GM18858 (cell line): ENCODE results near the gene MMP24OS.

Source experiments
- ATAC-seq: cut with Tn5 transposase; IDR thresholded peaks from one replicate; pipeline ENCODE4 v1.9.1; 2021; ENCODE audit not compliant: unreplicated experiment

MMP24OS gene

GRCh38 chr20:35291654-35292503, 14.0 kb upstream of the MMP24OS start, which contains the start of gene FAM83C:
Gene FAM83C, minus strand, starts transcription at chr20:35292425. Its CDS starts 121 bp downstream, at chr20:35292304.
- no peak for ATAC-seq

- ATAC-seq: no peak
Measured at GRCh38 chr20:35290887-35291417, 13.0 kb upstream of the MMP24OS start.

- ATAC-seq: no peak
Measured at GRCh38 chr20:35290186-35290886, 12.4 kb upstream of the MMP24OS start.

GRCh38 chr20:35288325-35289060, 10.6 kb upstream of the MMP24OS start:
- no peak for ATAC-seq

GRCh38 chr20:35287509-35288324, 9.8 kb upstream of the MMP24OS start:
- no peak for ATAC-seq

- no peak for ATAC-seq
Measured at GRCh38 chr20:35286899-35287508, 9.1 kb upstream of the MMP24OS start.

GRCh38 chr20:35286077-35286898, 8.4 kb upstream of the MMP24OS start:
- no peak for ATAC-seq

- ATAC-seq: no peak
Measured at GRCh38 chr20:35285806-35286076, 7.8 kb upstream of the MMP24OS start.

- no peak for ATAC-seq
Measured at GRCh38 chr20:35284992-35285805, 7.3 kb upstream of the MMP24OS start.

GRCh38 chr20:35284267-35284991, 6.5 kb upstream of the MMP24OS start, which contains the start of gene EIF6:
Gene EIF6, minus strand, starts transcription at chr20:35284772. Its CDS starts 285 bp downstream, at chr20:35284487.
- ATAC-seq: no peak

GRCh38 chr20:35283441-35284266, 5.7 kb upstream of the MMP24OS start:
- ATAC-seq: no peak

GRCh38 chr20:35281506-35282101, 3.7 kb upstream of the MMP24OS start:
- no peak for ATAC-seq

- ATAC-seq: no peak
Measured at GRCh38 chr20:35280523-35280922, 2.6 kb upstream of the MMP24OS start.

- no peak for ATAC-seq
Measured at GRCh38 chr20:35279533-35280174, 1.7 kb upstream of the MMP24OS start.

GRCh38 chr20:35279040-35279439, 1.1 kb upstream of the MMP24OS start:
- no peak for ATAC-seq

GRCh38 chr20:35277127-35277526, 795 bp downstream of the MMP24OS start:
- ATAC-seq: no peak
